GM19438 (cell line): ENCODE data around the gene HOXD11.

Source experiments
- ATAC-seq: cut with Tn5 transposase; IDR thresholded peaks from one replicate; pipeline ENCODE4 v1.9.1; 2021; ENCODE audit warnings: low read depth; ENCODE audit not compliant: unreplicated experiment

The HOXD11 gene

GRCh38 chr2:176103742-176104315 is 3.3 kb upstream of the HOXD11 start:
- no peak for ATAC-seq

GRCh38 chr2:176104316-176105077 is 2.6 kb upstream of the HOXD11 start:
- ATAC-seq = no peak

- no peak for ATAC-seq
Observed at GRCh38 chr2:176105078-176105729, 1.9 kb upstream of the HOXD11 start.

GRCh38 chr2:176105730-176106580 is 1.1 kb upstream of the HOXD11 start:
- no peak for ATAC-seq

GRCh38 chr2:176107731-176108181 is 676 bp downstream of the HOXD11 start:
- ATAC-seq = no peak

GRCh38 chr2:176109192-176109901 is 2.3 kb downstream of the HOXD11 start:
- no peak for ATAC-seq

GRCh38 chr2:176109946-176110345 is 2.9 kb downstream of the HOXD11 start:
- no peak for ATAC-seq

GRCh38 chr2:176110415-176111308 is 3.6 kb downstream of the HOXD11 start:
- ATAC-seq = no peak

- no peak for ATAC-seq
Observed at GRCh38 chr2:176111309-176111663, 4.2 kb downstream of the HOXD11 start.

GRCh38 chr2:176111846-176112374 is 4.8 kb downstream of the HOXD11 start:
- no peak for ATAC-seq

- no peak for ATAC-seq
Observed at GRCh38 chr2:176112375-176113302, 5.6 kb downstream of the HOXD11 start.

- ATAC-seq = no peak
Observed at GRCh38 chr2:176114120-176114929, 7.2 kb downstream of the HOXD11 start.

GRCh38 chr2:176114930-176115625 is 8.0 kb downstream of the HOXD11 start:
- ATAC-seq = no peak

- no peak for ATAC-seq
Observed at GRCh38 chr2:176115883-176116813, 9.1 kb downstream of the HOXD11 start, which contains the start of gene HOXD10. Gene HOXD10, plus strand, starts transcription at chr2:176116778. Its CDS starts 56 bp downstream, at chr2:176116834.

- ATAC-seq = no peak
Observed at GRCh38 chr2:176117162-176117822, 10.2 kb downstream of the HOXD11 start.
